T-helper 9 cell (primary cell): ENCODE results near the gene PRDM15.

Experiments
- DNase-seq: peaks from one replicate; pipeline ENCODE4 v3.0.0-alpha.2; 2020

Gene PRDM15

GRCh38 chr21:41821756-41822431 is 57.2 kb downstream of the PRDM15 start:
- no peak for DNase-seq

- DNase-seq: no peak
These were observed 57.9 kb downstream of the PRDM15 start for GRCh38 chr21:41821081-41821755.

GRCh38 chr21:41820384-41821080 is 58.6 kb downstream of the PRDM15 start:
- DNase-seq: no peak

- no peak for DNase-seq
These were observed 59.3 kb downstream of the PRDM15 start for GRCh38 chr21:41819856-41820281.

- DNase-seq: no peak
These were observed 59.8 kb downstream of the PRDM15 start for GRCh38 chr21:41819236-41819855.

GRCh38 chr21:41817877-41818855 is 61.0 kb downstream of the PRDM15 start:
- no peak for DNase-seq

- no peak for DNase-seq
These were observed 61.9 kb downstream of the PRDM15 start for GRCh38 chr21:41817228-41817627.

- peak; percentile 41 for DNase-seq
These were observed 62.5 kb downstream of the PRDM15 start for GRCh38 chr21:41816583-41817165.

GRCh38 chr21:41815652-41816582 is 63.2 kb downstream of the PRDM15 start:
- no peak for DNase-seq

GRCh38 chr21:41813226-41813625 is 65.9 kb downstream of the PRDM15 start:
- no peak for DNase-seq

GRCh38 chr21:41812679-41813078 is 66.5 kb downstream of the PRDM15 start:
- no peak for DNase-seq

GRCh38 chr21:41810597-41810932 is 68.6 kb downstream of the PRDM15 start:
- no peak for DNase-seq

GRCh38 chr21:41809891-41810596 is 69.1 kb downstream of the PRDM15 start:
- no peak for DNase-seq

- no peak for DNase-seq
These were observed 70.3 kb downstream of the PRDM15 start for GRCh38 chr21:41808846-41809245.

GRCh38 chr21:41808094-41808493 is 71.0 kb downstream of the PRDM15 start:
- no peak for DNase-seq

- DNase-seq: no peak
These were observed 72.4 kb downstream of the PRDM15 start for GRCh38 chr21:41806773-41807172.

GRCh38 chr21:41805643-41806042 is 73.5 kb downstream of the PRDM15 start:
- DNase-seq: no peak

GRCh38 chr21:41805038-41805437 is 74.1 kb downstream of the PRDM15 start:
- DNase-seq: no peak

- DNase-seq: no peak
These were observed 74.8 kb downstream of the PRDM15 start for GRCh38 chr21:41804381-41804780.

GRCh38 chr21:41803316-41803715 is 75.8 kb downstream of the PRDM15 start:
- DNase-seq: no peak
